Prostate gland (tissue), 2 donors: ENCODE measurements around the gene CALML3.

Source experiments
- CTCF ChIP-seq, 4 experiments: fragments of 200-600 bp in 2 of 4; fragments of 450-650 bp in 2 of 4; sonication (generic) in 2 of 4; IDR thresholded peaks; 1 replicate in 3 of 4; 2 replicates in 1 of 4; pipeline ENCODE4 v1.5.1; 2016 to 2019; ENCODE audit warnings: antibody characterized with exemption in 4 of 4, mild to moderate bottlenecking in 2 of 4, moderate library complexity in 2 of 4
- POLR2A ChIP-seq: fragments of 450-650 bp; IDR thresholded peaks from one replicate; pipeline ENCODE4 v1.6.1; 2016; ENCODE audit warnings: antibody characterized with exemption, mild to moderate bottlenecking
- POLR2AphosphoS5 ChIP-seq: sonication (generic); formaldehyde crosslinking; IDR thresholded peaks from one replicate; pipeline ENCODE4 v1.6.1; 2017; ENCODE audit warnings: antibody characterized with exemption

GRCh38 chr10:5570979-5571810 lies 46.4 kb downstream of the CALML3 start:
- TF ChIP-seq CTCF (IDR thresholded peaks at IDR 0.05): no peak
- no peak for TF ChIP-seq POLR2A
- no peak for TF ChIP-seq POLR2AphosphoS5
